Stimulated activated CD4-positive, alpha-beta T cell treated with anti-CD3 and anti-CD28 coated beads, Interleukin-4, amount 100 ng/mL, for 4 hours (primary cell): ENCODE data around the gene TMEM235.
A peak's percentile ranks its signal among the peaks of the same experiment; 100 is the strongest.
"Not testable (repeated sequence)": the region's sequence is repeated elsewhere in the genome, so short reads cannot be mapped to it uniquely, and the experiment has no call there.

Experiments
- DNase-seq, 2 experiments: peaks; one replicate each; pipeline ENCODE4 v3.0.0-alpha.2; 2020

Gene TMEM235

GRCh38 chr17:78238823-78239488 is 7.5 kb downstream of the TMEM235 start:
- no peak for DNase-seq

GRCh38 chr17:78239489-78239931 is 8.1 kb downstream of the TMEM235 start:
- DNase-seq: no peak

GRCh38 chr17:78240012-78240655 is 8.7 kb downstream of the TMEM235 start:
- DNase-seq: no peak

DNA sequence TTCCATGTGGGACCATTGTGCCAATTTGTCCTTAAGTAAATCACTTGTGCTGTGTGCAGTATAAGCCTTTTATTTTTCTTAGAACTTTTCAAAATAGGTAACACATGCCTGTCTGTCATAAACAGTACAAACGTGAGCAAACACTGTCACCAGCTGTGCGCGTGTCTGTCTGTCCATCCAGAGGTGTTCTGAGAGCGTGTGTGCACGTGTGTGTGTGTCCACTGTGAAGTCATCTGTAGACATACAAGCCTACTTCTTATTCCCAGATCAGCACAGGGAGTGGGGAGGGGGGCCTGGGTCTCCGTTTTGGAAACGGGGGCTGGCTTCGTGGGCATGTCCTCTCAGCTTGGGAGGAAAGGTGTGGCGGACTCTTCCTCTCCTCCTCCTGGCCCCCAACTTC is 9.4 kb downstream of the TMEM235 start:
- no peak for DNase-seq

DNA sequence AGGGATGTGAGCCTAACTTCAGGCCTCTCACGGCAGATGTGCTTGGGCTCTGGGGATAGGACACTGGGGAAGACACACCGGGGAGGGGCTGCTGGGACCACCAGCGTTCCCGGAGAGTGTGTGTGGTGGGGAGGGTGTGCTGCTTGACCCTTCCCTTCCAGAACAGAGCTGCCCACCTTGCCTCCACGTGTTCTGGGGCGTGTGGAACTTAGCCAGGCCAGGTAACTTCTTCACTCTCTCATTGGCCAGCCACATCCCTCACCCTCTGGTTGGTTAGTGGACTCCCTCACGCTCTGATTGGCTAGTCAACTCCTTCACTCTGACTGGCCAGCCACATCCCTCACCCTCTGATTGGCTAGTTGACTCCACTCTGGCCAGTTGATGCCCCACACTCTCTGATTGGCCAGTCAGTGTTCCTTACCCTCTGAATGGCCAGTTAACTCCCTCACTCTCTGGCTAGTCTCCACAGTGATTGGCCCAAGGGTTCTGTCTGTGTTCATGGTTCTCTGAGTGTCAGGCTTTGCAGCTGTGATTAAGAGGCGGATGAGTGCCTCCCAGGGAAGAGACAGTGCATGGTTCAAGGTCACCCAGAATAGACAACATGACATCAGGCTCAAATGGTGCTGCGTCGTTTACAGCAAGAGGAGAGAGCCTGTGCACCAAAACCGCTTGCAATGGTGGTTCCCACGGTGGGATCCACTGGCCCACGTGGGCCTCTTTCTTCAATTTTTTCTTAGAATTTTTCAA is 10.0 kb downstream of the TMEM235 start:
- no peak for DNase-seq

- no peak for DNase-seq
These were observed 10.8 kb downstream of the TMEM235 start for GRCh38 chr17:78242024-78242742.

GRCh38 chr17:78247304-78247703 is 15.9 kb downstream of the TMEM235 start:
- DNase-seq: no peak

DNA sequence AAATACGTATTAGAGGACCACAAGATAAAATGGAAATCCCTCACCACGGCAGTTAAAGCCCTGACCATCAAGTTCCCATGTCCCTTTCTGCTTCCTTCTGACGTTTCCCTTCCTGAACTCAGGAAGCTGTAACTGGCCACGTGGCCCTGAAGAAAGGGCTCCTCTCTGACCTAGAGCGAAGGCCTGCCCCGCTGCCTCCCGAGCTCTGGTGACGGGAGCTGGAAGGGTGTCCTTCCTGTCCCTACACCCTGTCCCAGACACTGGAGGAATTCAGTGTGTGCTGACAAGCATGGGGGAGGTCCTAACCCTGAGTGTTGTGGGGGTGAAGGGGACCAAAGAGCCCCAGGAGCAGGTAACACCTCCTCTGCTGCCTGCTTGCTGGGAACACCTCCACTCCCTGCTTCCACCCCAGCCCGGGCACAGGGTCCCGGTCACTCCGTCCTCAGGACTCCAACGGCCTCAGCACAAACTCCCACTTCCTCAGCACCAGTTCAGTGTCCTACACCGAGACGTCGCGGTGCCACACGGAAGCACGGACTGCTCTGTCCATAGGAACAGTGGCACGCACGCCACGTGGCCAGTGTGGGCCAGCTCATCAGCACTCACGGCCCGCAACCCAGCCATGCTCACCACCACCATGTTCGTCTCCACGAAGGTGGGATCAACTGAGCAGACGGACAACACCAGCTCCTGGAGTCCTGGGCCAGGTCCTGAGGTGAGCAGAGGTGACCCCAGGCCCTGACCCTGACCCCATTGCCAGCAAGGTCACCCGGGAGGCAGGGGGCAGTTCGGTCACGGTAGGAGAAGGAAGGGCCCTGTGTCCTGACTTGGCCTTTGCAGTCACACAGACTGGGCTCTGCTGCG is 16.9 kb downstream of the TMEM235 start:
- no peak for DNase-seq

- no peak for DNase-seq
These were observed 17.8 kb downstream of the TMEM235 start for GRCh38 chr17:78249074-78249817.

GRCh38 chr17:78249818-78250806 is 18.7 kb downstream of the TMEM235 start:
- no peak for DNase-seq

GRCh38 chr17:78250891-78251772 is 19.7 kb downstream of the TMEM235 start:
- DNase-seq: peak; percentile 79 to 82

- no peak for DNase-seq
These were observed 20.3 kb downstream of the TMEM235 start for GRCh38 chr17:78251773-78252103.

DNA sequence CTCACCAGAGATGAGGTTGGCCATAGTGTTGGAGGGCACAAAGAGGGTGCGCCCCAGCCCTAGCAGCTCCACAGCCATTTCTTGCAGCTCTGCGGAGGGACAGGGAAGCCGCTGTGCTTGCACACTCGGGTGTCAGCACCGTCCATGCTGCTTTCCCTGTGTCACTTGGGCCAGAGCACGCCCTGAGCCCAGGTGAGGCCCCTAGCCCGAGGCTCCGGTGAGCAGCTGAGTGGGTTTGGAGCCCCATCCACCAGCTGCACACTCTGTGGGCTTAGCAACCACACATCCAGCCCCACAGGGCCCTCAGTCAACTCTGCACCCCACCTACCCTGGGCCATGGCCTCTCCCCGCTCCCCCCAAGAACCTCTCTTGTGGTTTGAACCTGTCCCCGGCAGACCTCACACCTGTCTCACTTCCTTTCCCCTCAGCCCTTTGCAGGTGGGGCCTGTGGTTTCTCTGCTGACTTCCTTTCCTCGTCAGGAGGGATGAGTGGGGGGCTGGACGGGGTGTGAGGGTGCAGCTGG is 20.7 kb downstream of the TMEM235 start:
- DNase-seq: peak in 1 of 2 experiments; percentile 59

DNA sequence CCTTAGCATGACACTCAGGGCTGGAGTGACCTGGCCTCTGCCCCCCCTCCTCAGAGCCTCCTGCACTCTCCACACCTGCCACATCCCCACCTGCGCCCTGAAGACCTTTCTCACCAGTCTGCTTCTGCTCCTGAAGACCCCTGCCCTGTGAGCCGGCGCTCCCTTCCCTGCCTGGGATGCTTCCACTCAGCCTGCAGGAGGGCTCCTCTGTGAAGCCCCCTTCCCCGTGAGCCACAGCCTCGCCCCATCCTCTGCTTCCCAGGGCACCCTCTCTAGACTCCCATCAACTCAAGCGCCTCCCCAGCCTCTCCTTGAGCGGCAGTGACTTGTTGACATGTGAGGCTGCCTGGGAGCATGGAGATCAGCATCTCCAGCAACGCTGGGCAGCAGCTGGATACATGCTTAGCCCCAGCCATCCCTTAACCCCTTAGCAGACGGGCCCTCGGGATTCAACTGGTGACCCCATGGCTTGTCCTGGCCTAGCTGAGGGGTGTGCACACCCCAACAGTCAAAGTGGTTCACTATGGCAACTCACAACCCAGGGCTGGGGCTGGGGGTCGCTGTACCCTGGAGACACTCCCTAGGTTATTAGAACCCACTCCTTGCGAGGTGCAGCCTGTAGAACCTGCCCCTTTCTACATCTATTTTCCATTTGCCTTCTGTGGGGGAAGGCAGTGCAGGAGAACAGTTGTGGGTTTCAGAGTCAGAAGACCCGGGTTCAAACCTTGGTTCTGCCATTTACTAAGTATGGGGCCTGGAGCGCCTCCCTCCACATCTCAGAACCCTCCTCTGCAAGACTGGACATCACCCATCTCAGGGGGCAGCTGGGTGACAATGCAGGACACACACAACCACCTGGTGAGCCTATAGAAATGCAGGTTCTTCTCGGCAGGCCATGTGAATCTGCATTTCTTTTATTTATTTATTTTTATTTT is 21.5 kb downstream of the TMEM235 start:
- no peak for DNase-seq

GRCh38 chr17:78253636-78253945 is 22.2 kb downstream of the TMEM235 start:
- DNase-seq: not testable (repeated sequence)

DNA sequence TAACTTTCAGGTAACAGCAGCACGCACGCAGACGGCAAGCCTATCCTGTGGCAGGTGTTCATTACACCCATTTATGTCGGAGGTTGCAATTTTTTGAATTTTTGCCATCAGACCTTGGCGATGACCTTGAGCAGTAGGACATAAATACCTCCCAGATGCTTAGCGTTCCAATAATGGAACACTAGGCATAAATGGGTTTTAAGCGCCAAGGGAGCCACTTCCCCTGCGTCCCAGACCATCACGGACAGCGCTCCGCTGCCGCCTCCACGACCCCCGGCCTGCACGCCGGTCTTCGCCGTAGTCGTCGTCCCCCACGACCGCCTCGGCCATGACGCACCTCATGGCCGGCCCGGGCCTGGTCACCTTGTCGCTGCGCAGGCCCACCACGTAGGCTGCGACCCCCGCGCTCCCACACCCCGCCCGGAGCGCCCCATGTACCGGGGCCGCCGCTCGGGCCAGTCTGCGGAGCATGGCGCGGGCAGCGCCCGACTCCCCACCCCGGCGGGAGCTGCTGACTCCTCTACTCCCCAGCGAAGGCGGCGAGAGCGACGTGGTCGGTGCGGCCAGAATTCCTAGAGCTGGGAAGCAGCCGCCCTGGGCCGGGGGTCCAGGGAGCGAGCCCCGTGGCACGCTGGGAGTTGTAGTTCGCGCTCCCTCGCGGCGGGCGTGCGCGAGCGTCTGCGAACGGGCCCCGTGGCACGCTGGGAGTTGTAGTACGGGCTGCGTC is 22.7 kb downstream of the TMEM235 start:
- peak; percentile 79 to 83 for DNase-seq

DNA sequence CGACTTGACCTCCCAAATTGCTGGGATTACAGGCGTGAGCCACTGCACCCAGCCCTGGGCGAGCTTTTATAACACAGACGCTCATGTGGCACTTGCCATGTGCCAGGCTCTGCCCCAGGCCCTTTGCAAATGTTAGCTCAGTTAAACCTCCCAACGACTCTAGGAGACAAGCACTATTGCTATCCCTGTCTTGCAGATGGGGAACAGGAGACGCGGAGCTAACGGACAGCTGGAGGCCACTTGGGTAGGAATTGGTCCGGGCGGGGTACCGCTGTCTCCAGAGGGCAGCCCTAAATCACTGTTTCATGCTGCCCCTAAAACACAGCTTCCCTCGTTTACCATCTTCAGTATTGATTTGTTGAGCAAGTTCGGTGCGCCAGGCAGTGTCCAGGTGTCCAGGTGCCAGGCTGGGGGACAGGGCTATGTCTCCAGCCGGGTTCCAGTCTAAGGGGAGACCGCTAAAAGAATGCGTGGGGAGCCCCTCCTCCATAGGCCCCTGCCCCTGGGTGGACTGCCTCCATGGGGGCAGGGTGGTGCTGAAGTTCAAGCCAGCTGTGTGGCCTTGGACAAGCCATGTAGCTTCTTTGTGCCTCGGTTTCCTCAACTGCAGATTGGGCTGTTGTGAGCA is 23.7 kb downstream of the TMEM235 start:
- DNase-seq: no peak
